ENCODE results near the gene ALDH3A1.

Gene ALDH3A1

GRCh38 chr17:19781488-19782458, 33.7 kb upstream of the ALDH3A1 start:
- no peak for DNase-seq (ENCODE audit: extremely low read depth, insufficient read length)
- TF ChIP-seq, protein P1, sequence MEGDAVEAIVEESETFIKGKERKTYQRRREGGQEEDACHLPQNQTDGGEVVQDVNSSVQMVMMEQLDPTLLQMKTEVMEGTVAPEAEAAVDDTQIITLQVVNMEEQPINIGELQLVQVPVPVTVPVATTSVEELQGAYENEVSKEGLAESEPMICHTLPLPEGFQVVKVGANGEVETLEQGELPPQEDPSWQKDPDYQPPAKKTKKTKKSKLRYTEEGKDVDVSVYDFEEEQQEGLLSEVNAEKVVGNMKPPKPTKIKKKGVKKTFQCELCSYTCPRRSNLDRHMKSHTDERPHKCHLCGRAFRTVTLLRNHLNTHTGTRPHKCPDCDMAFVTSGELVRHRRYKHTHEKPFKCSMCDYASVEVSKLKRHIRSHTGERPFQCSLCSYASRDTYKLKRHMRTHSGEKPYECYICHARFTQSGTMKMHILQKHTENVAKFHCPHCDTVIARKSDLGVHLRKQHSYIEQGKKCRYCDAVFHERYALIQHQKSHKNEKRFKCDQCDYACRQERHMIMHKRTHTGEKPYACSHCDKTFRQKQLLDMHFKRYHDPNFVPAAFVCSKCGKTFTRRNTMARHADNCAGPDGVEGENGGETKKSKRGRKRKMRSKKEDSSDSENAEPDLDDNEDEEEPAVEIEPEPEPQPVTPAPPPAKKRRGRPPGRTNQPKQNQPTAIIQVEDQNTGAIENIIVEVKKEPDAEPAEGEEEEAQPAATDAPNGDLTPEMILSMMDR (IDR thresholded peaks at IDR 0.05; ENCODE audit: insufficient read depth, low read length, poor library complexity, severe bottlenecking), result no peak
- no peaks in the 10 kb centered on the region for H3K36me3 ChIP-seq (ENCODE audit: control insufficient read depth, insufficient read depth, low read length)
- H3K27me3 ChIP-seq (replicated peaks; ENCODE audit: control insufficient read depth, insufficient read depth, low read length), result no peaks in the 10 kb centered on the region
- H3K4me3 ChIP-seq (replicated peaks; ENCODE audit: low read depth, low read length), result no peak overlapping the region

DNA sequence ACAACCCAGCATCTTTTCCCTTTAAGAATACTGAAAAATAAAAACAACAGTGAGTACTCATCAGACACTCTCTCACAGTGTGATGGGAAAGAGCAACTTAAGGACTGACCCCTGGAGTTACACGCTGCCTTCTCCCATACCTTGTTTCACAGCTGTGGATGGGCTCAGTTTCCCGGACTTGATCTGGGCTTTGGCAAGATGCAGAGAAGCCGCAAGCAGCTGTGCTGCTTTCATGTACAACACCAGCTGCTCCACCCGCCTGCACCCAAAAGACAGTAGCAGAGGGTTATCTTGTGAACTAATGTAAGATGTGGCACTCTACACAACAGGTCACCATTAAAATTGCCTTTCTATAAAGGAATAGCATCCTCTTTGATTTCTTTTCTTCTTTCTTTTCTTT, 32.7 kb upstream of the ALDH3A1 start:
- TF ChIP-seq, protein P1 (IDR thresholded peaks at IDR 0.05; ENCODE audit: insufficient read depth, low read length, poor library complexity, severe bottlenecking), result no peak
- H3K36me3 ChIP-seq (ENCODE audit: control insufficient read depth, insufficient read depth, low read length), result no peaks in the 10 kb centered on the region
- no peak for DNase-seq (ENCODE audit: extremely low read depth, insufficient read length)

GRCh38 chr17:19773534-19773933, 25.4 kb upstream of the ALDH3A1 start:
- no peak for DNase-seq (ENCODE audit: extremely low read depth, insufficient read length)
- H3K27me3 ChIP-seq (replicated peaks; ENCODE audit: control insufficient read depth, insufficient read depth, low read length), result no peaks in the 10 kb centered on the region
- H3K36me3 ChIP-seq (ENCODE audit: control insufficient read depth, insufficient read depth, low read length), result no peaks in the 10 kb centered on the region
- TF ChIP-seq, protein P1 (IDR thresholded peaks at IDR 0.05; ENCODE audit: insufficient read depth, low read length, poor library complexity, severe bottlenecking), result no peak
- no peak overlapping the region for H3K4me3 ChIP-seq (replicated peaks; ENCODE audit: low read depth, low read length)

More for the DNA sequence above, 32.7 kb upstream of the ALDH3A1 start:
- H3K4me3 ChIP-seq (replicated peaks; ENCODE audit: low read depth, low read length), result no peak overlapping the region
- no peaks in the 10 kb centered on the region for H3K27me3 ChIP-seq (replicated peaks; ENCODE audit: control insufficient read depth, insufficient read depth, low read length)

GRCh38 chr17:19771971-19772630, 24.0 kb upstream of the ALDH3A1 start:
- no peak overlapping the region for H3K4me3 ChIP-seq (replicated peaks; ENCODE audit: low read depth, low read length)
- TF ChIP-seq, protein P1 (IDR thresholded peaks at IDR 0.05; ENCODE audit: insufficient read depth, low read length, poor library complexity, severe bottlenecking), result no peak
- no peaks in the 10 kb centered on the region for H3K36me3 ChIP-seq (ENCODE audit: control insufficient read depth, insufficient read depth, low read length)
- H3K27me3 ChIP-seq (replicated peaks; ENCODE audit: control insufficient read depth, insufficient read depth, low read length), result no peaks in the 10 kb centered on the region
- no peak for DNase-seq (ENCODE audit: extremely low read depth, insufficient read length)

DNA sequence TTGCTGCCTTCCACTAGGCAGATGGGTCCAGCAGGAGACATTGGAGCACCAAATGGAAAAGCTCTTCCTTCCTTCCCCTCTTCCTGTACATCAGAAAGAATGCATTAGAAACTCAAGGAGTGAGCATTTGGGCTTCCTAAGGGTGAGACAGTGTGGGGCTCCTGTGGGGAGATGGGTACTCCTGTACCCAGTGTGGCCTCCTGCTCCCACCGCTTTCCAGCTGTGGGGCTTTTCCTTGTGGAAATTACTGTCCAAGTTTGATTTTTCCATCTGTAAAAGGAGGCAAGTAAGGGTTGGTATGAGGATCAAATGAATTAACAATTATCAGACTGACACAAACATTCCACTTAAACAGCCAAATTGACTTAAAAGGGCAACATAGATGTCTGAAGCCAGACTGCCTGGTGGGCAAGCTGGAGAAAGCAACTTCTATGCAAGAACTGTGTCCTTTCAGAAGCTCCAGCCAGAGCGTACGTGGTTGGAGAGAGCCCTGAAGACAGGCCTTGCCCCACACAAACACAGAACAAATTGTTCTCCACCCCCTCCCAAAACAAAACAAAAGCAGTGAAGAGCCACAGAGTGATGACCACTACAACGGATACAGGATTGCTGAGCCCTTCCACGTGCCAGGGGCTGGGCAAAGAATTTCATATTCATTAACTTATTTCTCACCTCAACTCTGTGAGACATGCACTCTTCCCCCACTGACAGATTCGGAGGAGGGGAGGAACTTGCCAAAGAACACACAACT, 23.1 kb upstream of the ALDH3A1 start:
- TF ChIP-seq, protein P1 (IDR thresholded peaks at IDR 0.05; ENCODE audit: insufficient read depth, low read length, poor library complexity, severe bottlenecking), result no peak
- H3K4me3 ChIP-seq (replicated peaks; ENCODE audit: low read depth, low read length), result no peak overlapping the region

More for the DNA sequence above, 23.1 kb upstream of the ALDH3A1 start:
- no peak for DNase-seq (ENCODE audit: extremely low read depth, insufficient read length)
- H3K36me3 ChIP-seq (ENCODE audit: control insufficient read depth, insufficient read depth, low read length), result no peaks in the 10 kb centered on the region
- H3K27me3 ChIP-seq (replicated peaks; ENCODE audit: control insufficient read depth, insufficient read depth, low read length), result no peaks in the 10 kb centered on the region

All from GM06990 (cell line).